Measurements from ENCODE around the gene SYCP2L. TPM values are rescaled to one million over a fixed set of nuclear protein-coding genes. Genes with fewer than 3 reads are reported as not detected.

SYCP2L gene
- total and polyA plus RNA-seq, 9 of the 15 experiments (the other 6 are each of a cell fraction or from before 2014, with no cell fraction given), result 12.4 to 46.9 (median 22.0) TPM

DNA sequence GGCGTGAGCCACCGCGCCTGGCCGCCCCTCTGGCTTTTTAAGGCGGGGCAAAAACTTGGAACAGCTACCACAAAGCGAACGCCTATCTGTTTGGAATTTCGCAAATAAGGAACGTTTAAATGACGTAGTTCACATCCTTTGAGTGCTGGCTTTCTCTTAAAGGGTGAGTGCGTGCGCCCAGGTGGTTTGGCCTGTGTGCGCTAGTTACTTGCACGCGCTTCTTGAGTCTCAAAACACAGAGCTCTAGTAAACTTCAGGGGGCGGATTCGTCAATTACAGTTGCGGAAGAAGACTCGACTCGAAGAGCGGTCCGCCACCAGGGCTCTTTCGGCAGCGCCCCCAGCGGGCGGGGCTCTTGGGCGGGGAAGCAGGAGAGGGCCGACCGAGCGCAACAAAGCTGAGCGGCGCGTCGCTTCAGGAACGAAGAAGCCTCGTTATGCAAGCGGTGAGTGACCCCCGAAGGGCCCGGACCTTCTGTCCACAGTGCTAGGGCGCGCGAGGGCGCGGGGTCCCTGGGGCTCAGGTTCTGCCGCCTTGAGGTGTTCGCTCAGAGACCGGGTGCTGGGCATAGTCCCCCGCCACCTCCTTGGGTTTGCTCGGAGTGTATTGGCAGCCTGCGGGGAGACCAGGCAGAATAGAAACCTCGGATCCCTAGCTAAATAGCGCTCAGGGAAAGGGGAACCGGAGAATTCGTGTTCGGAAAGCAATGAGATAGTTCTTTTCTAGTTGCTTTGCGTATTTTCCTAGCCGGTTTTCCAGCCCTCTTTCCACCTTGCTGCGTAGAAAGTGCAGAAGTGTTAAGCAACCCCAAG, at the start of gene SYCP2L (continued):
- TF ChIP-seq HNRNPH1 (optimal IDR thresholded peaks at IDR 0.05; ENCODE audit: low read depth, low read length) (no peak), RBM15 (IDR thresholded peaks at IDR 0.05; ENCODE audit: insufficient read depth, low read length) (no peak), ZNF134 (CRISPR knock-in tag; conservative IDR thresholded peaks at IDR 0.05) (no peak), MNT (conservative IDR thresholded peaks at IDR 0.05) (peak; percentile 81 to 94), ZBTB34 (CRISPR knock-in tag; IDR thresholded peaks at IDR 0.05) (no peak), ILK (tag; IDR thresholded peaks at IDR 0.05; ENCODE audit: borderline replicate concordance, low read depth) (no peak), SIX5 (IDR thresholded peaks at IDR 0.05; ENCODE audit: borderline replicate concordance in 1 of 2, insufficient read depth in 1 of 2, low read depth in 1 of 2, low read length in 2 of 2) (no peak), SIN3B (IDR thresholded peaks at IDR 0.05; ENCODE audit: low read depth) (peak; percentile 68; the same call in 1 of the 2 replicates), KAT8 (IDR thresholded peaks at IDR 0.05; ENCODE audit: low read depth) (no peak), KHSRP (IDR thresholded peaks at IDR 0.05) (no peak), ZNF165 (CRISPR knock-in tag; IDR thresholded peaks at IDR 0.05; ENCODE audit: borderline replicate concordance) (no peak), ZC3H8 (IDR thresholded peaks at IDR 0.05) (no peak), ZNF282 (CRISPR knock-in tag; IDR thresholded peaks at IDR 0.05) (no peak), ZNF347 (CRISPR knock-in tag; IDR thresholded peaks at IDR 0.05; ENCODE audit: low read depth) (no peak; the same call in 1 of the 2 replicates), ATF1 (CRISPR knock-in tag; IDR thresholded peaks at IDR 0.05) (no peak), ATF1 (tag; IDR thresholded peaks at IDR 0.05) (peak; percentile 87), POLR2G (IDR thresholded peaks at IDR 0.05; ENCODE audit: low read depth, low read length) (peak; percentile 87)
- TF ChIP-seq, protein P1, sequence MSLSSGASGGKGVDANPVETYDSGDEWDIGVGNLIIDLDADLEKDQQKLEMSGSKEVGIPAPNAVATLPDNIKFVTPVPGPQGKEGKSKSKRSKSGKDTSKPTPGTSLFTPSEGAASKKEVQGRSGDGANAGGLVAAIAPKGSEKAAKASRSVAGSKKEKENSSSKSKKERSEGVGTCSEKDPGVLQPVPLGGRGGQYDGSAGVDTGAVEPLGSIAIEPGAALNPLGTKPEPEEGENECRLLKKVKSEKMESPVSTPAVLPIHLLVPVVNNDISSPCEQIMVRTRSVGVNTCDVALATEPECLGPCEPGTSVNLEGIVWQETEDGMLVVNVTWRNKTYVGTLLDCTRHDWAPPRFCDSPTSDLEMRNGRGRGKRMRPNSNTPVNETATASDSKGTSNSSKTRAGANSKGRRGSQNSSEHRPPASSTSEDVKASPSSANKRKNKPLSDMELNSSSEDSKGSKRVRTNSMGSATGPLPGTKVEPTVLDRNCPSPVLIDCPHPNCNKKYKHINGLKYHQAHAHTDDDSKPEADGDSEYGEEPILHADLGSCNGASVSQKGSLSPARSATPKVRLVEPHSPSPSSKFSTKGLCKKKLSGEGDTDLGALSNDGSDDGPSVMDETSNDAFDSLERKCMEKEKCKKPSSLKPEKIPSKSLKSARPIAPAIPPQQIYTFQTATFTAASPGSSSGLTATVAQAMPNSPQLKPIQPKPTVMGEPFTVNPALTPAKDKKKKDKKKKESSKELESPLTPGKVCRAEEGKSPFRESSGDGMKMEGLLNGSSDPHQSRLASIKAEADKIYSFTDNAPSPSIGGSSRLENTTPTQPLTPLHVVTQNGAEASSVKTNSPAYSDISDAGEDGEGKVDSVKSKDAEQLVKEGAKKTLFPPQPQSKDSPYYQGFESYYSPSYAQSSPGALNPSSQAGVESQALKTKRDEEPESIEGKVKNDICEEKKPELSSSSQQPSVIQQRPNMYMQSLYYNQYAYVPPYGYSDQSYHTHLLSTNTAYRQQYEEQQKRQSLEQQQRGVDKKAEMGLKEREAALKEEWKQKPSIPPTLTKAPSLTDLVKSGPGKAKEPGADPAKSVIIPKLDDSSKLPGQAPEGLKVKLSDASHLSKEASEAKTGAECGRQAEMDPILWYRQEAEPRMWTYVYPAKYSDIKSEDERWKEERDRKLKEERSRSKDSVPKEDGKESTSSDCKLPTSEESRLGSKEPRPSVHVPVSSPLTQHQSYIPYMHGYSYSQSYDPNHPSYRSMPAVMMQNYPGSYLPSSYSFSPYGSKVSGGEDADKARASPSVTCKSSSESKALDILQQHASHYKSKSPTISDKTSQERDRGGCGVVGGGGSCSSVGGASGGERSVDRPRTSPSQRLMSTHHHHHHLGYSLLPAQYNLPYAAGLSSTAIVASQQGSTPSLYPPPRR (CRISPR knock-in tag; IDR thresholded peaks at IDR 0.05; ENCODE audit: borderline replicate concordance), result peak; percentile 84; the same call in 1 of the 2 replicates
